ENCODE data around the gene GRM8.

- TF ChIP-seq EZH2 (IDR thresholded peaks at IDR 0.05; ENCODE audit: insufficient read depth, poor library complexity, severe bottlenecking) = no peak
- no peak for TF ChIP-seq EZH2phosphoT487 (IDR thresholded peaks at IDR 0.05; ENCODE audit: insufficient read depth, low read depth)
Measured at GRCh38 chr7:126635545-126635944, 617.2 kb downstream of the GRM8 start.

Data from GM23248 (cell line).